HEK293 (cell line): ENCODE data around the gene MLLT10.
A peak's percentile ranks its signal among the peaks of the same experiment; 100 is the strongest.

ENCODE experiments used
- CTCF ChIA-PET: fragments of 350-600 bp; formaldehyde crosslinking; extraction: SDS; loops from one replicate; lab custom pipeline; 2021; ENCODE audit warnings: antibody characterized with exemption; lab: Yijun Ruan, JAX
- POLR2A ChIA-PET: fragments of 300-600 bp; formaldehyde crosslinking; extraction: SDS; loops from one replicate; lab custom pipeline; 2020; ENCODE audit warnings: antibody characterized with exemption, inconsistent platforms; lab: Yijun Ruan, JAX
- H3K27ac ChIP-seq: fragments of 200-500 bp; sonication (Bioruptor generic); 2 replicates; pipeline ENCODE4 v1.5.1; 2014; ENCODE audit warnings: low read depth, low read length, control low read depth, inconsistent platforms; ENCODE audit errors: extremely low read depth
- H3K36me3 ChIP-seq, 2 experiments: fragments of 200-500 bp in 1 of 2; sonication (Bioruptor generic) in 1 of 2; 1 replicate in 1 of 2; 2 replicates in 1 of 2; pipeline ENCODE4 v1.5.1; 2014 to 2017; ENCODE audit warnings: inconsistent platforms in 2 of 2, low read length in 2 of 2; ENCODE audit not compliant: control insufficient read depth in 2 of 2, insufficient read depth in 1 of 2
- H3K4me1 ChIP-seq: fragments of 200-500 bp; sonication (Bioruptor generic); 2 replicates; pipeline ENCODE4 v1.5.1; 2014; ENCODE audit warnings: mild to moderate bottlenecking, low read length, inconsistent platforms; ENCODE audit not compliant: control insufficient read depth, insufficient read depth
- H3K4me3 ChIP-seq: 2 replicates; pipeline ENCODE4 v1.5.1; 2011; ENCODE audit warnings: low read depth, mild to moderate bottlenecking, control low read depth, low read length, moderate library complexity
- H3K9me3 ChIP-seq: fragments of 200-500 bp; sonication (Bioruptor generic); 2 replicates; pipeline ENCODE4 v1.5.1; 2014; ENCODE audit warnings: low read depth, low read length, inconsistent platforms; ENCODE audit not compliant: control insufficient read depth, insufficient read depth
- BCL11A ChIP-seq: fragments of 450-650 bp; formaldehyde crosslinking; IDR thresholded peaks from 2 replicates; pipeline ENCODE4 v1.5.1; 2016; ENCODE audit warnings: low read depth, missing biosample characterization, missing genetic modification characterization
- EGR2 ChIP-seq: fragments of 450-650 bp; formaldehyde crosslinking; IDR thresholded peaks from 2 replicates; pipeline ENCODE4 v1.5.1; 2016; ENCODE audit warnings: low read depth, missing biosample characterization, missing genetic modification characterization
- GLI2 ChIP-seq: fragments of 450-650 bp; formaldehyde crosslinking; IDR thresholded peaks from 2 replicates; pipeline ENCODE4; 2017; ENCODE audit warnings: missing biosample characterization, missing genetic modification characterization, low read depth, borderline replicate concordance
- HOXA7 ChIP-seq: sonication (generic); formaldehyde crosslinking; IDR thresholded peaks from 2 replicates; pipeline ENCODE4 v1.8.1; 2022; ENCODE audit warnings: missing genetic modification reagents, borderline replicate concordance
- KLF16 ChIP-seq: fragments of 450-650 bp; formaldehyde crosslinking; IDR thresholded peaks from 2 replicates; pipeline ENCODE4 v1.5.1; 2017; ENCODE audit warnings: missing biosample characterization, missing genetic modification characterization
- MZF1 ChIP-seq: fragments of 450-650 bp; formaldehyde crosslinking; IDR thresholded peaks from 2 replicates; pipeline ENCODE4 v1.5.1; 2017; ENCODE audit warnings: missing biosample characterization, missing genetic modification characterization, borderline replicate concordance
- OVOL3 ChIP-seq: fragments of 450-650 bp; formaldehyde crosslinking; IDR thresholded peaks from 2 replicates; pipeline ENCODE4 v1.5.1; 2016; ENCODE audit warnings: missing biosample characterization, missing genetic modification characterization
- PRDM1 ChIP-seq: fragments of 450-650 bp; formaldehyde crosslinking; IDR thresholded peaks from 2 replicates; pipeline ENCODE4; 2016; ENCODE audit warnings: missing biosample characterization, missing genetic modification characterization
- SP2 ChIP-seq: fragments of 450-650 bp; formaldehyde crosslinking; IDR thresholded peaks from 2 replicates; pipeline ENCODE4 v1.5.1; 2016; ENCODE audit warnings: missing biosample characterization, missing genetic modification characterization
- ZBTB8A ChIP-seq: fragments of 450-650 bp; formaldehyde crosslinking; IDR thresholded peaks from 2 replicates; pipeline ENCODE4 v1.5.1; 2016; ENCODE audit warnings: missing biosample characterization, missing genetic modification characterization
- ZNF133 ChIP-seq: fragments of 450-650 bp; formaldehyde crosslinking; IDR thresholded peaks from 2 replicates; pipeline ENCODE4 v1.5.1; 2016; ENCODE audit warnings: missing biosample characterization, missing genetic modification characterization
- ZNF404 ChIP-seq: fragments of 450-650 bp; formaldehyde crosslinking; IDR thresholded peaks from 2 replicates; pipeline ENCODE4 v1.5.1; 2017; ENCODE audit warnings: missing biosample characterization, missing genetic modification characterization
- ZNF423 ChIP-seq: fragments of 450-650 bp; formaldehyde crosslinking; IDR thresholded peaks from 2 replicates; pipeline ENCODE4 v1.5.1; 2016; ENCODE audit warnings: missing biosample characterization, missing genetic modification characterization
- ZNF48 ChIP-seq: fragments of 450-650 bp; formaldehyde crosslinking; IDR thresholded peaks from 2 replicates; pipeline ENCODE4 v1.5.1; 2016; ENCODE audit warnings: missing biosample characterization, missing genetic modification characterization
- ZNF521 ChIP-seq: fragments of 450-650 bp; formaldehyde crosslinking; IDR thresholded peaks from 2 replicates; pipeline ENCODE4 v1.5.1; 2017; ENCODE audit warnings: missing biosample characterization, mild to moderate bottlenecking, missing genetic modification characterization
- ZNF558 ChIP-seq: fragments of 450-650 bp; formaldehyde crosslinking; IDR thresholded peaks from 2 replicates; pipeline ENCODE4 v1.5.1; 2016; ENCODE audit warnings: missing biosample characterization, missing genetic modification characterization
- ZNF658 ChIP-seq: fragments of 450-650 bp; formaldehyde crosslinking; IDR thresholded peaks from 2 replicates; pipeline ENCODE4; 2016; ENCODE audit warnings: missing biosample characterization, missing genetic modification characterization
- ZNF660 ChIP-seq: fragments of 450-650 bp; IDR thresholded peaks from 2 replicates; pipeline ENCODE4 v1.5.1; 2018; ENCODE audit warnings: missing biosample characterization, mild to moderate bottlenecking, missing genetic modification characterization
- ZNF677 ChIP-seq: fragments of 450-650 bp; IDR thresholded peaks from 2 replicates; pipeline ENCODE4 v1.5.0; 2018; ENCODE audit warnings: missing biosample characterization, mild to moderate bottlenecking, missing genetic modification characterization, moderate library complexity
- ZNF768 ChIP-seq: fragments of 450-650 bp; formaldehyde crosslinking; IDR thresholded peaks from 2 replicates; pipeline ENCODE4 v1.5.1; 2018; ENCODE audit warnings: missing biosample characterization, mild to moderate bottlenecking, missing genetic modification characterization
- ZNF791 ChIP-seq: fragments of 450-650 bp; formaldehyde crosslinking; IDR thresholded peaks from 2 replicates; pipeline ENCODE4 v1.5.1; 2016; ENCODE audit warnings: missing biosample characterization, missing genetic modification characterization
- ZNF843 ChIP-seq: fragments of 450-650 bp; formaldehyde crosslinking; IDR thresholded peaks from 2 replicates; pipeline ENCODE4 v1.5.1; 2016; ENCODE audit warnings: missing biosample characterization, missing genetic modification characterization
- ZSCAN16 ChIP-seq: fragments of 450-650 bp; formaldehyde crosslinking; IDR thresholded peaks from 2 replicates; pipeline ENCODE4 v1.5.1; 2016; ENCODE audit warnings: missing biosample characterization, missing genetic modification characterization
- TF ChIP-seq, protein P1 (sequence below): fragments of 450-650 bp; formaldehyde crosslinking; IDR thresholded peaks from 2 replicates; pipeline ENCODE4 v1.5.1; 2017; ENCODE audit warnings: missing biosample characterization, missing genetic modification characterization
- TF ChIP-seq, protein P2 (sequence below): fragments of 450-650 bp; formaldehyde crosslinking; IDR thresholded peaks from 2 replicates; pipeline ENCODE4 v1.5.1; 2016; ENCODE audit warnings: missing biosample characterization, missing genetic modification characterization

MLLT10 gene

DNA sequence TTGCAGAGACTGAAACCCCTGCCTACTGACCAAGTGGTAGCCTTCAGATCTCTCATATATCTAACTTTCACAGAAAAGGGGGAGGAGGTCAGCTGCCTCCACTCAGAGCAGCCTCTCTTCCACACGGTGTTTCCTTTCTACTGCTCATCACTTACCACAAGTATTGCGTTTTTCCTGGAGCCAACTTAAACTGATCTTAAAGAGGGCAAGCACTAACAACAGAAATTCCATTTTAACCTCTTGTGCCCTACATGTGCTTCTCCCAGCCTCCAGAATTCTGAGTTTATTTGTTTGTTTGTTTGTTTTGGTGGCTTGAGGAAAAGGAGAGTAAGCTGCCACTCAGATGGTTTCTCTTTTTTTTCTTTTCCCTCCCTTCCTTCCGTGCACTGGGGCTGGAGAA, 27.7 kb upstream of the MLLT10 start:
- Histone ChIP-seq H3K4me3 (no peak overlapping the region), H3K27ac (peak overlapping the region; percentile 2; the same call in 1 of the 2 replicates), H3K9me3 (no peaks in the 10 kb centered on the region), H3K36me3 (no peaks in the 10 kb centered on the region), H3K4me1 (peaks cover 19% of the 10 kb centered on the region)
- CTCF ChIA-PET: interaction anchor here (0.5 to 1.0 kb wide), 3 partner anchors 9 to 227 kb away, joined by 3 to 5 read pairs (median 4); no protein-coding TSS in a partner anchor
- TF ChIP-seq ZNF558 (tag by site-specific recombination) (no peak), PRDM1 (tag by site-specific recombination) (peak; percentile 29; the same call in 1 of the 2 replicates)
- POLR2A ChIA-PET: interaction anchor here (1.2 to 1.5 kb wide), 3 partner anchors 9 to 11 kb away, joined by 4 to 5 read pairs (median 4); no protein-coding TSS in a partner anchor

DNA sequence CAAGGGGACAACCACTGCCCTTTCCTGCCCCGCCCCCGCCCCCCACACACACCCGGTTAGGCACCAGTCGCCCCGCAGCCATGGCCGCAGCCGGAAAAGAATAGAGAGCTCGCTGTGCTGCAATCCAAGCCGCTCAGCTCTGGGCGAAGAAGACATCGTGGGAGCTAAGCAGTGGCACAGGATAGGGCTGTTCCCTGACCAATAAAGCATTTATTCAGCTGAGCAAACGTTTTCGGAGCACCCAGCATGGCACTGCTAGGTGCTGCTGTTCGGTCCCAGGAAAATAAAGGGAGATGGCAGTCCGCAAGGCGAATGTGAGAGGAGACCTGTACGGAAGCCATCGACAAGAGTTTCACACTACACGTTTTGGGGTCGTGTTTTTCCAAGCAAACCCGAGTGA, 26.9 kb upstream of the MLLT10 start:
- POLR2A ChIA-PET: interaction anchor here (1.2 kb wide), 1 partner anchor 10 kb away, joined by 4 read pairs; no protein-coding TSS in a partner anchor
- TF ChIP-seq ZNF48 (tag by site-specific recombination): no peak
- TF ChIP-seq MZF1 (tag by site-specific recombination): no peak
- TF ChIP-seq, protein P1, sequence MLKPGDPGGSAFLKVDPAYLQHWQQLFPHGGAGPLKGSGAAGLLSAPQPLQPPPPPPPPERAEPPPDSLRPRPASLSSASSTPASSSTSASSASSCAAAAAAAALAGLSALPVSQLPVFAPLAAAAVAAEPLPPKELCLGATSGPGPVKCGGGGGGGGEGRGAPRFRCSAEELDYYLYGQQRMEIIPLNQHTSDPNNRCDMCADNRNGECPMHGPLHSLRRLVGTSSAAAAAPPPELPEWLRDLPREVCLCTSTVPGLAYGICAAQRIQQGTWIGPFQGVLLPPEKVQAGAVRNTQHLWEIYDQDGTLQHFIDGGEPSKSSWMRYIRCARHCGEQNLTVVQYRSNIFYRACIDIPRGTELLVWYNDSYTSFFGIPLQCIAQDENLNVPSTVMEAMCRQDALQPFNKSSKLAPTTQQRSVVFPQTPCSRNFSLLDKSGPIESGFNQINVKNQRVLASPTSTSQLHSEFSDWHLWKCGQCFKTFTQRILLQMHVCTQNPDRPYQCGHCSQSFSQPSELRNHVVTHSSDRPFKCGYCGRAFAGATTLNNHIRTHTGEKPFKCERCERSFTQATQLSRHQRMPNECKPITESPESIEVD (tag by site-specific recombination): no peak
- TF ChIP-seq BCL11A (tag by site-specific recombination): no peak
- no peak for TF ChIP-seq OVOL3 (tag by site-specific recombination)
- no peak for TF ChIP-seq KLF16 (tag by site-specific recombination)
- TF ChIP-seq, protein P2, sequence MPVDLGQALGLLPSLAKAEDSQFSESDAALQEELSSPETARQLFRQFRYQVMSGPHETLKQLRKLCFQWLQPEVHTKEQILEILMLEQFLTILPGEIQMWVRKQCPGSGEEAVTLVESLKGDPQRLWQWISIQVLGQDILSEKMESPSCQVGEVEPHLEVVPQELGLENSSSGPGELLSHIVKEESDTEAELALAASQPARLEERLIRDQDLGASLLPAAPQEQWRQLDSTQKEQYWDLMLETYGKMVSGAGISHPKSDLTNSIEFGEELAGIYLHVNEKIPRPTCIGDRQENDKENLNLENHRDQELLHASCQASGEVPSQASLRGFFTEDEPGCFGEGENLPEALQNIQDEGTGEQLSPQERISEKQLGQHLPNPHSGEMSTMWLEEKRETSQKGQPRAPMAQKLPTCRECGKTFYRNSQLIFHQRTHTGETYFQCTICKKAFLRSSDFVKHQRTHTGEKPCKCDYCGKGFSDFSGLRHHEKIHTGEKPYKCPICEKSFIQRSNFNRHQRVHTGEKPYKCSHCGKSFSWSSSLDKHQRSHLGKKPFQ (tag by site-specific recombination): no peak
- no peak for TF ChIP-seq ZNF521 (tag by site-specific recombination)
- TF ChIP-seq ZNF660 (tag by site-specific recombination): no peak
- TF ChIP-seq ZNF404 (tag by site-specific recombination): no peak
- no peak for TF ChIP-seq ZBTB8A (tag by site-specific recombination)
- no peak for TF ChIP-seq ZNF558 (tag by site-specific recombination)
- TF ChIP-seq GLI2: no peak
- TF ChIP-seq ZNF677: no peak
- no peak for TF ChIP-seq ZNF133 (tag by site-specific recombination)
- TF ChIP-seq EGR2 (tag by site-specific recombination): no peak
- H3K27ac ChIP-seq: no peak overlapping the region
- no peaks in the 10 kb centered on the region for H3K36me3 ChIP-seq
- H3K9me3 ChIP-seq: no peaks in the 10 kb centered on the region
- CTCF ChIA-PET: no interaction called here
- peaks cover 27% of the 10 kb centered on the region for H3K4me1 ChIP-seq
- H3K4me3 ChIP-seq: no peak overlapping the region

DNA sequence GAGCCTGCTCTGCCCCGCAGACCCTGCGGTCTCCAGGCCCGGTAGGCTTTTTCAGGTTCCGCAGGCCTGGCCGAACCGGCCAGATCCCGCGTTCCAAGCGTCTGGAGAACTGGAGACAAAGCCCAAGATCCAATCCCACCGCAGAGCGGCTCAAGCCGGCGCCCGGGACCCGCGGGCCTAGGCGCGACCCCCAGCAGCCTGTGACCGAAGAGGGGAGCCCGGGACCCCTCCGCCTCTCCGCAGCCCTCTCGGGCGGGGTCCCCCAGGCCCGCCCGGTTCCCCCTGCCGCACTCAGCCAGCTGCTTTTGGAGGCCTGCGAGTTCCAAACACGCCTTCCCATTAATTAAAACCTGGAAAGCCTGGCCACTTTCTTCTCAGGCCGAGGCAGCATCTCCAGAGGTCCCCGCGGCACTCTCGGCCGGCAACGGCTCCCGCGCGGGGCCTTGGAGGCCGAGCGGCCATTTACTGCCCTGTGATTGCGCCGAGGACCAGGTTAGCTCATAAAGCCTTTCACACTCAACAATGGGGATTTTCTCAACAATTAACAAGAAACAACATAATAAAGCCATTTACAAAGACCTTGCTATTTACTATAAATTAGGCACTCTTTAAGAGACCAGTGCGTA, 25.2 kb upstream of the MLLT10 start:
- Histone ChIP-seq H3K4me3 (no peak overlapping the region), H3K9me3 (no peaks in the 10 kb centered on the region), H3K4me1 (peaks cover 27% of the 10 kb centered on the region), H3K36me3 (no peaks in the 10 kb centered on the region), H3K27ac (no peak overlapping the region)
- TF ChIP-seq, protein P1 (tag by site-specific recombination): no peak
- no peak for TF ChIP-seq SP2 (tag by site-specific recombination)
- no peak for TF ChIP-seq ZNF768 (tag by site-specific recombination)
- no peak for TF ChIP-seq ZNF423 (tag by site-specific recombination)
- no peak for TF ChIP-seq ZNF791
- no peak for TF ChIP-seq ZNF843 (tag by site-specific recombination)
- no peak for TF ChIP-seq HOXA7 (CRISPR knock-in tag)
- TF ChIP-seq ZSCAN16 (tag by site-specific recombination): no peak
- TF ChIP-seq ZNF658: no peak
- CTCF ChIA-PET: no interaction called here
- POLR2A ChIA-PET: no interaction called here
